HG02763 (cell line): ENCODE results near the gene CCT3.
"Not testable (repeated sequence)": the region's sequence is repeated elsewhere in the genome, so short reads cannot be mapped to it uniquely, and the experiment has no call there.

Source experiments
- ATAC-seq: cut with Tn5 transposase; IDR thresholded peaks from one replicate; pipeline ENCODE4 v1.9.1; 2021; ENCODE audit warnings: mild to moderate bottlenecking, moderate library complexity; ENCODE audit not compliant: unreplicated experiment

CCT3 gene

GRCh38 chr1:156338180-156338976, at the start of gene CCT3, which contains the start of gene TSACC:
TSS of gene CCT3 (minus strand) at chr1:156338292. CDS start at chr1:156338184, 108 bp downstream.
TSS of gene TSACC (plus strand) at chr1:156338526. CDS start at chr1:156339758, 1,232 bp downstream.
- ATAC-seq: peak; percentile 92

DNA sequence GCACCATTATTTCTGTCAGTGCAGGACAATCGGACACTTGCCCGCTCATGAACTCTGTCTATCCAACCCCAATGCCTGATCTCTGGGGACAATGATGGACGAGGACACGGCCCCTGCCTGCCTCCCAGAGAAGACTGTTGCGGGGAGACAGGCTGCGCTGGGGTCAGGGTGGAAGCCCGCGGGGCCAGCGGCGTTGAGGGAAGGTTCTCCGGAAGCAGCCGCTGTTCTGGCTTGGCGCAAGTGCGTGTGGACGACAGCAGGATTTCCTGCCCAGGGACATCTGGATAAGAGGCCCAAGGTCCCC, 49.7 kb upstream of the CCT3 start:
- ATAC-seq: no peak

- no peak for ATAC-seq
These were observed 49.1 kb upstream of the CCT3 start for GRCh38 chr1:156386949-156387869.

DNA sequence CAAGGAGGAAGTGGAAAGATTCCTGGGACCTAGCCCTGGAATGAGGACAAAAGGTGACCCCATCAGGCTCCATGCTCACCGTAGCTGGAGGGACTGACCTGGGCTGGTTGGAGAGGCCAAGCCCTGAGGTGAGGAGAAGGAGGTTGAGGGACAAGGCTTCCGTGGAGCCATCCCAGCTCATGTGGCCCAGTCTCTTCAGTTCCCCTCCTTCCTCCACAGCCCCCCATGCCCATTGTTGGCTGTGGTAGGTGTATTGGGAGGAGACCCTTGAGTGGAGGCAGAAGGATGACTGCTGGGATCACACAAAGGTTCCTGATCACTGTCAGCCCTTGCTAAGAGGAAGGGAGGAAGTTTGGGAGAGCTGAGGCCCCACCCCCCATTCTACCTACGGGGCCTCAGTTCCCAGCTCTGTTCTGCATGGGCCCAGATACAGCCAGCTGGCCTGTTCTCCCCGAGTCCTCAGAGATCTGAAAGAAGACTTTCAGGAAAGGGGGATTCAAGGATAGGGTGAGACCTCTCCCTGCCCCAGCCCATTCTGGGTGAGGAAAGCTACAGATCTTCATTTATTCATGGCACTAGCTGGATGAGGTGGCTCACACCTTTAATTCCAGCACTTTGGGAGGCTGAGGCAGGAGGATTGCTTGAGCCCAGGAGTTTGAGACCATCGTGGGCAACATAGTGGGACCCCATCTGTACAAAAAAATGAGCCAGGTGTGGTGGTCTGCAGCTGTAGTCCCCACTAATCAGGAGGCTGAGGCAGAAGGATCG, 48.2 kb upstream of the CCT3 start:
- ATAC-seq: no peak

GRCh38 chr1:156385534-156386031, 47.5 kb upstream of the CCT3 start:
- ATAC-seq: no peak

GRCh38 chr1:156384658-156385057, 46.6 kb upstream of the CCT3 start:
- ATAC-seq: no peak

DNA sequence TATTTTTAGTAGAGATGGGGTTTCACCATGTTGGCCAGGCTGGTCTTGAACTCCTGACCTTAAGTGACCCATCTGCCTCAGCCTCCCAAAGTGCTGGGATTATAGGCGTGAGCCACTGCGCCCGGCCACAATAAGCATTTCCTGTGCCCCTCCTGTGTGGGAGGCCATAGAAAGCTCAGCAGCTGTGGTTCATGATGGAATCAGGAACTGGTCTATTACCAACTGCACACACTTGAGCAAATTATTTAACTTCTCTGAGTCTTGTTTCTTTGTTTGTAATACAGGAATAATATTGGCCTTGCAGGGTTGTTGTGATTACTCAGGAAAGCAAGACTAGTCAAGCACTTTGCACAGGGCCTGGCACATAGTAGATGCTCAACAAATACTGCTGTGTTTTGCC, 45.9 kb upstream of the CCT3 start:
- ATAC-seq: no peak

- no peak for ATAC-seq
These were observed 44.9 kb upstream of the CCT3 start for GRCh38 chr1:156383023-156383422.

DNA sequence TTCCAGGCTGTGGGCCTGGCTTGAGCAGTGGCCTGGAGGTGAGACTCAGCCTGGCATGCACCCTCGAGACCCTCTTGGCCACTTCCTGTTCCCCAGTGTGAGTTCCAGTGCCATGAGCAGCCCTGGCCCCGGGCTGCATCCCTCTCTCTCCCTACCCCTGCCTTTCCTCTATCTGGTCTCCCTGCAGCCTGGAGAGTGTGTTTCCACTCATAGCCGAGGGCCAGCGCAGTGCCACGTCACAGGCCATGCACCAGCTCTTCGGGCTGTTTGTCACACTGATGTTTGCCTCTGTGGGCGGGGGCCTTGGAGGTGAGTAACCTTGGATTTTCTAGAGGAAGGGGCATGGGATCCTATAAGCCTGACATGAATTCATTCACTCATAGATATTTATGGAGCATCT, 44.5 kb upstream of the CCT3 start:
- no peak for ATAC-seq

GRCh38 chr1:156379420-156380165, 41.5 kb upstream of the CCT3 start:
- ATAC-seq: no peak

DNA sequence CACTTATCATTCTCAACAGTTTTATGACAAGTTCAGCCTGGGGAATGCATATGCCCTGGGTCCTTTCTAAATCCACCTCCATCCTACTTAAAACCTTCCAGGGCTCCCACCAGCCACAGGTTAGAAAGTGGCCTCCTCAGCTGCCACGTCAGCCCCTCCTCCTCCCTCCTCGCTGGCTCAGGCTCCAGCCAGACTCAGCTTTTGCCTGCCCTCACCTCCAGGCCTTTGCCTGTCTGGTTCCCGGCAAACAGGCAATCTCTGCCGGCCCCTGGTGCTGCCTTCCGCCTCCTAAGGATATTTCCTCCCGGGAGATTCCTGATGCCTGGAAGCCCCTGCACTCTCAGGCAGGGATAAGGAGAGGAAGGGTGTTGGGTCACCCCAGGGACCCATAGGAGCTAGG, 40.5 kb upstream of the CCT3 start:
- no peak for ATAC-seq

DNA sequence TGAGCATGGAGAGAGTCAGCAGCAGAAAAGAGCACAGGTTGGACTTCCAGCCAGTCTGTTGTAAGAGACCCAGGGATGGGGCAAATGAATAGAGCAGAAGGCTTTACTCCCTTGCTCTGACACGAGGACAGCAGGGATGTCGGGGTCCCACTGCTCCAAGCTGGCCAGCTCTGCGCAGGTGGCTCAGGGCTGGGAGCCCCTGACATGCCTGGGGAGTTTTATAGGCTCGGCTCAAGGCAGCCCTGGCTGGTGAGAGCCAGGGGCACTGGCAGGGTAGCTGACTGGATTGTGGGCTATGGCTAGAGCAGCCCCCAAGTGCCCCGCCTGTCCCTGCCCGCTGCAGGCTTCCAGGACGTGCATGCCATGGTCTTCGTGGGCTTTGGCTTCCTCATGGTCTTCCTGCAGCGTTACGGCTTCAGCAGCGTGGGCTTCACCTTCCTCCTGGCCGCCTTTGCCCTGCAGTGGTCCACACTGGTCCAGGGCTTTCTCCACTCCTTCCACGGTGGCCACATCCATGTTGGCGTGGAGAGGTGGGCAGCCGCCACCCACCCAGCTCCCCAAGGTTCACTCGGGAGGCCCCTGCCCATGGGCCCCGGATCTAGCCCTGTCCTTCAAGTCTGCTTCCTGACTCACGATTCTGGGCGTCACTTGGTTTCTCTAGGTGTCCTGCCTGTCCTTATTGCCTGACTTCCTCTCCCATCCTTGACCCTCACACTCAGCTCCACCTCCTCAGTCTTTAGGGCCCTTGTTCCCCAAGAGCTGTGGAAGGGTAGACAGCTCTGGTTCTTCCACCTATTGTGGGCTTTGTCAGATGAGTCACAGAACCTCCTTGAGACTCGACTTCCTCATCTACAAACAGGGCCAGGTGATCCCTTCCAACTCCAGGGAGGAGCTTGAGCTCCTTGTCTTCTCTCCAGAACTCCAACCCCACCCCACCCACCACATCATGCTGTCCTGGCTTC, 39.1 kb upstream of the CCT3 start:
- ATAC-seq: no peak

GRCh38 chr1:156376146-156376545, 38.1 kb upstream of the CCT3 start:
- no peak for ATAC-seq

DNA sequence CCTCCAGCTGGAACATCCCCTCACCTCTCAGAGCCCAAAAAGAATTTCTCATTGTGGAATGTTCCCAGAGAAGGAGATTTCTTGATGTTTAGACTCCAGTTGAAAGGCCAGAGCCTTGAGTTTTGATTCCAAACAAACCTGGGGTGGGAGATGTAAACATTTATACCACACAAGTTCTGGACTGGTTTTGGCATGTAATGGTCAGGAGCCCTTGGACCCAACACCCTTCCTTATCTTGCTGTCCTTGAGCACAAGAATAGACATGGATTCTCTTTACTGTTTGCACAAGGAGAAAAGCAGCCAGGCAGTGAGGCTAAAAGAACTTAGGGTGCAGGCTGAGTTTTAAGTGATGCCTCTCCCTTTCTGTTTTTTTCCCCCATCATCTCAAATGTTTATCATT, 35.5 kb upstream of the CCT3 start:
- no peak for ATAC-seq

DNA sequence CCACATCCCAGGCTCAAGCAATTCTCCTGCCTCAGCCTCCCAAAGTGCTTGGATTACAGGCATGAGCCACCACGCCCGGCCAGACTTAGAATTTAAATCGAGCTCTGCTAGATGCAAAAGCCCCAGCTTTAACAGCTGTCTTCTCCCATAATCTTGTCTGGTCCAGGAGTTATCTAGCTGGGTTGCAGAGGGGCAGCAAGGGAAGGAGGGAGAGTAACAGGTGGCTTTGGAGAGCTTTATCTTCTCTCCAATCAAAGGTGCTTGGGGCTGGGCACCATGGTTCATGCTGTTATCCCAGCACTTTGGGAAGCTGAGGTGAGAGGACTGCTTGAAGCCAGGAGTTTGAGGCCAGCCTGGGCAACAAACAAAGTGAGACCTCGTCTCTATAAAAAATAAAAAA, 34.8 kb upstream of the CCT3 start:
- ATAC-seq: no peak

DNA sequence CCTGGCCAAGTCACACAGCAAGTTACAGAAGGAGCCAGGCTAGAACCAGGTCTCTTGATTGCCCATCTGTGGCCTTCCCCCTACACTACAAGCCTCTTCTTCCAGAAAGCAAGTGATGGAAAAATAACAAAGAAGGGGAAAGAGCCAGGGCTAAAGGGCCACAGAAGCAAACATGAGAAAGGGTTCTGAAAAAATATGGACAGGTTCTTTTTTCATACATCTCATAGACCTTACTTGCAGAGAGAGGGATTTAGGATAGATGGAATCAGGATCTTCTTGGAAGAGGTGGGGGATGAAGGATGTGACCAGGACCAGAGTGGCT, 34.1 kb upstream of the CCT3 start:
- no peak for ATAC-seq

- ATAC-seq: no peak
These were observed 33.6 kb upstream of the CCT3 start for GRCh38 chr1:156371553-156372264.

- ATAC-seq: not testable (repeated sequence)
These were observed 31.7 kb upstream of the CCT3 start for GRCh38 chr1:156369685-156370286.
